Activated CD8-positive, alpha-beta T cell treated with anti-CD3 and anti-CD28 coated beads for 36 hours (primary cell): Measurements from ENCODE around the gene COL6A1. TPM values are rescaled to one million over a fixed set of nuclear protein-coding genes. Genes with fewer than 3 reads are reported as not detected.

Experiments used
- ATAC-seq: fragments of 200-7000 bp; cut with Tn5 transposase; one replicate; pipeline ENCODE4 v1.10.0; 2021; ENCODE audit warnings: mild to moderate bottlenecking, moderate library complexity
- CTCF ChIA-PET: fragments of 350-600 bp; sonication (Branson Sonifier 250); formaldehyde crosslinking; loops from one replicate; lab custom pipeline; 2021; ENCODE audit warnings: antibody characterized with exemption; lab: Charles Lee
- POLR2A ChIA-PET: fragments of 350-600 bp; sonication (Branson Sonifier 250); formaldehyde crosslinking; loops from one replicate; lab custom pipeline; 2021; ENCODE audit warnings: antibody characterized with exemption; lab: Charles Lee
- DNase-seq: peaks from one replicate; pipeline ENCODE4 v3.0.0-alpha.2; 2020
- H3K27ac Mint-ChIP-seq: one replicate; pipeline ENCODE4 v1.8.0; 2021; ENCODE audit warnings: mild to moderate bottlenecking, mixed read lengths
- H3K27me3 Mint-ChIP-seq: one replicate; pipeline ENCODE4 v1.8.0; 2021; ENCODE audit warnings: mixed read lengths
- H3K36me3 Mint-ChIP-seq: one replicate; pipeline ENCODE4 v1.8.0; 2021; ENCODE audit warnings: low read depth, mixed read lengths
- H3K4me1 Mint-ChIP-seq: one replicate; pipeline ENCODE4 v1.8.0; 2021; ENCODE audit warnings: low read depth, mixed read lengths
- H3K4me3 Mint-ChIP-seq: one replicate; pipeline ENCODE4 v1.8.0; 2021; ENCODE audit warnings: mild to moderate bottlenecking, moderate library complexity, mixed read lengths
- H3K9me3 Mint-ChIP-seq: one replicate; pipeline ENCODE4 v1.8.0; 2021; ENCODE audit warnings: mixed read lengths
- intact Hi-C: fragments of 100-400 bp; cut with micrococcal nuclease; formaldehyde crosslinking; loops from one replicate; pipeline ENCODE4 v1.10.0; 2022
- total RNA-seq, 2 experiments: library from RNA; stranded (reverse); gene quantifications; one replicate each; pipeline ENCODE4 v1.2.3, GENCODE V29; 2021
- TF ChIP-seq, protein P1 (sequence below): fragments of 200-600 bp; IDR thresholded peaks from one replicate; pipeline ENCODE4 v1.8.0; 2022; ENCODE audit warnings: antibody characterized with exemption, mild to moderate bottlenecking

The COL6A1 gene
- total RNA-seq, 2 experiments from 2014 or later: 4.1 to 5.2 TPM

DNA sequence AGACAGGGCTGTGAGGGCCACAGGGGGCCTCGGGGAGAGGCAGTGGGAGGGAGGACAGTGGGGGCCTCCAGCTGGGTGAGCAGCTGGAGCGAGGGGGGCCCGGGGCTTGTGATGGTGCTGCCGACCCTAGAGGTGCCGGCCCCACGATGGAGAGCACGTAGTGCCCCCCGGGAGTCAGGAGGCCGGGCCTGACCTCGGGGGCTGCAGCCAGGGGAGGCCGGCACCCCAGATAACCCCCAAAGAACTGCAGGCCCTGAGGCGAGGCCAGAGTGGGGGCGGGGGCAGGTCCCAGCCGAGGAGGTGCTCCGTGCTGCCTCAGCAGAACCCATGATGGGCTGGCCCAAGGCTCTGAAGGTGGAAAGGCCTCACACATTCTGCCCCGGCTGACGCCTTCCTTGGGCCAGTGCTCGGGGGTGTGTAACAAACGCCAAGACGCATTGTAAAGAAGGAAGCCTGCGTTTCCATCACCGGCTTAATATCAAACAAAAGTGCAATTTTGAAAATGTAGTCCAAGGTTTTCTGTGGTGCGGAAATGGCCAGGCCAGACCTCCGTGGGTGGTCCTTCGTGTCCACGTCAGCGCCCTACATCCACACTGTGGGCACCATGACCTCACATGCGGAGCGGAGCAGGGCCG is 55.2 kb downstream of the COL6A1 start:
- ChIA-PET CTCF (no interaction called here), POLR2A (no interaction called here)
- no peaks in the 10 kb centered on the region for H3K9me3 Mint-ChIP-seq
- intact Hi-C loops: no loop called here
- H3K36me3 Mint-ChIP-seq: no peaks in the 10 kb centered on the region
- H3K27ac Mint-ChIP-seq: no peak overlapping the region
- no peak overlapping the region for H3K4me3 Mint-ChIP-seq
- DNase-seq: no peak
- no peak for ATAC-seq
- no peaks in the 10 kb centered on the region for H3K27me3 Mint-ChIP-seq
- no peaks in the 10 kb centered on the region for H3K4me1 Mint-ChIP-seq
- TF ChIP-seq, protein P1, sequence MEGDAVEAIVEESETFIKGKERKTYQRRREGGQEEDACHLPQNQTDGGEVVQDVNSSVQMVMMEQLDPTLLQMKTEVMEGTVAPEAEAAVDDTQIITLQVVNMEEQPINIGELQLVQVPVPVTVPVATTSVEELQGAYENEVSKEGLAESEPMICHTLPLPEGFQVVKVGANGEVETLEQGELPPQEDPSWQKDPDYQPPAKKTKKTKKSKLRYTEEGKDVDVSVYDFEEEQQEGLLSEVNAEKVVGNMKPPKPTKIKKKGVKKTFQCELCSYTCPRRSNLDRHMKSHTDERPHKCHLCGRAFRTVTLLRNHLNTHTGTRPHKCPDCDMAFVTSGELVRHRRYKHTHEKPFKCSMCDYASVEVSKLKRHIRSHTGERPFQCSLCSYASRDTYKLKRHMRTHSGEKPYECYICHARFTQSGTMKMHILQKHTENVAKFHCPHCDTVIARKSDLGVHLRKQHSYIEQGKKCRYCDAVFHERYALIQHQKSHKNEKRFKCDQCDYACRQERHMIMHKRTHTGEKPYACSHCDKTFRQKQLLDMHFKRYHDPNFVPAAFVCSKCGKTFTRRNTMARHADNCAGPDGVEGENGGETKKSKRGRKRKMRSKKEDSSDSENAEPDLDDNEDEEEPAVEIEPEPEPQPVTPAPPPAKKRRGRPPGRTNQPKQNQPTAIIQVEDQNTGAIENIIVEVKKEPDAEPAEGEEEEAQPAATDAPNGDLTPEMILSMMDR: no peak

DNA sequence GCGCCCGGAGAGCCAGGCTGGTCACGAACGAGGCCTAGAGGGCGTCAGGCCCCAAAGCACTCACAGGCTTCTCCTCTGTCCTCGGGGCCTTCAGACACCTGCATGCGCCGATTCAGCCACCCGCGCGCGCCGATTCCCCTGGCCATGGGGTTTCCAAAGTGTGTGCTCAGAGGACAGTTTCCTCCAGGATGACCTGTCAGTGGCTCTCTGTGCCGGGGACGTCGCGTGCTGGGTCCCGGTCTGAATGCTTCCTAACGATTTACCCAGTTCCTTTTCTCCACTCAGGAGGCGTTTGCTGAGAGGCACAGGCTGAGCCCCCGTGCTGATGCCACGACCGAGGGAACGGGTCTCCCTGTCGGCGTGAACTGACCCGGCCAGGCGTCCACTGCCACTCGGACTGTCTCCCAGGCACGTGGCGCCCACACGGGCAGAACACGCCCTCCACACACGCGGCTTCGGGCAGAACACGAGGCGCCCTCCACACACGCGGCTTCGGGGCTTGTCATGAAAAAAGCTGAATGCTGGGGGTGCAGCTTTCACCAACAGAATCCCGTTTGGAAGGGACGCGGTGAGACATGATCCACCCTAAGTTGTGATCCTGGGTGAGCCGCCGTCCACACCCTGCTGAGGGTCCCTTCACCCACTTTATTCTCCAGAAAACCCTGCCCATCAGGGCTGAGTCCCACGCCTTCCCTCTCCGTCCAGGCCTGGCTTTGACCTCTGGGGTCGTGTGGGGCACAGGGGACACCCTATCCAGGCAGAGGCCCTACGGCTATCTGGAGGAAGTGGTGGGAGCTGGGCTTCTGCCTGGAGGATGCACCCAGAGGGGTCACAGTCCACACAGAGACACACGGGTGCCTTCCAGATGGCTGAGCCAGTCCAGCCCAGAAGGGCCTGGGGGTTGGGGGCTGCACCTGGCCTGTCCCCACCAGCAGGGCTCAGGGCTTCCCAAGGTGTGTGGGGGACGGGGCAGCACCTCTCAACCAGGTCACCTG is 56.1 kb downstream of the COL6A1 start:
- Mint-ChIP-seq H3K36me3 (no peaks in the 10 kb centered on the region), H3K4me1 (no peaks in the 10 kb centered on the region), H3K27ac (no peak overlapping the region), H3K4me3 (no peak overlapping the region), H3K9me3 (no peaks in the 10 kb centered on the region), H3K27me3 (no peaks in the 10 kb centered on the region)
- intact Hi-C loops: no loop called here
- ChIA-PET CTCF (no interaction called here), POLR2A (no interaction called here)
- TF ChIP-seq, protein P1: no peak
- DNase-seq: no peak
- ATAC-seq: no peak

DNA sequence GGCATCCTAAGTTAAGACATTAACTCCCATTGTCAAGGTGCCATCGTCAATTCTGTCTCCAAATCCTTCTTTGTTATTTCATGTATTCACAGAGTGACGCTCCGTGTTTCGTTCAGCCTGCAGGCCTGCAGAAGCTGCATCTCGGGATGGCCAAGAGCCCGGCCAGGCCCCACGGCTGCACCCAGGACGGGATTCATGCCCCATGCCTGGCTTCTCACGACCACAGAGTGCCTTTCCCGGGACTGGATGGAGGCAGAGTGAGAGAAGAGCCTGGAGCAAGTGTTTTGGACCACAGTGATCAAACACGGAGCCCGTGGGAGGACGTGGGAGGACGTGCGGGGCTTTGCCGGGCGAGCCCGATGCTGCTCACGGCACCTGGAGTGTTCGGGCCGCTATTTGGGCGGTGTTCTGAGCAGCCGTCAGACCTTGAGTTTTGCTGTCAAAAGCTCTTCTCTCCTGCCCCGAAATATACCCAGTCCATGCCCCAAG is 56.8 kb downstream of the COL6A1 start:
- no peak for ATAC-seq
- TF ChIP-seq, protein P1: no peak
- Mint-ChIP-seq H3K4me3 (no peak overlapping the region), H3K27me3 (peaks cover 1% of the 10 kb centered on the region), H3K36me3 (no peaks in the 10 kb centered on the region), H3K4me1 (no peaks in the 10 kb centered on the region), H3K27ac (no peak overlapping the region), H3K9me3 (no peaks in the 10 kb centered on the region)
- no peak for DNase-seq
- ChIA-PET POLR2A (no interaction called here), CTCF (no interaction called here)
- intact Hi-C loops: no loop called here

DNA sequence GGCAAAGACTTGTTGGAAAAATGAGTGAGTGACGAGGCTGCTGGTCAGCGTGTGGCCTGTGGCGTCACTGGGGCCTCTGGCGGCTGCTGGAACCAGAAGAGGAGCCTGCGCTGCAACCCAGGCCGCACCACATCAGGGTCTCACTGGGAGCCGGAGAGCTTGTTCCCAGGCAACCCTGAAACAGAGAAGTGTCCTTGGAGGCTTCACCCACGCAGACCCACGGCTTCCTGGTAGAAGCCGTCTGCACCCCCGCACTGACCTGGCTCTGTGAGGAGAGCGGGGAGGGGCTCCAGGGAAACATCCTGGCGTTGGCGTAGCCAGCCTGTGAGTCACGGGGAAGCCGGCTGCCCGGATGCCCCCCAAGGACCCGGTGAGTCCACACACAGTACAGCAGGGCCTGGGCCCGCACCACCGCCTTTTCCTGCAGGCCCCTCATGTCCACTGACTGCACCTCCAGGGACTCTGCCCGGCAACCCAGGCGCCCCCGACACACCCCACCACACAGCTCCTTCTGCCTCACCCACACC is 57.4 kb downstream of the COL6A1 start:
- H3K9me3 Mint-ChIP-seq: no peaks in the 10 kb centered on the region
- H3K27me3 Mint-ChIP-seq: peaks cover 1% of the 10 kb centered on the region
- no peaks in the 10 kb centered on the region for H3K36me3 Mint-ChIP-seq
- no peak overlapping the region for H3K27ac Mint-ChIP-seq
- CTCF ChIA-PET: no interaction called here
- ATAC-seq (no peak), DNase-seq (no peak)
- no peaks in the 10 kb centered on the region for H3K4me1 Mint-ChIP-seq
- TF ChIP-seq, protein P1: no peak
- no peak overlapping the region for H3K4me3 Mint-ChIP-seq
- intact Hi-C loops: no loop called here
- POLR2A ChIA-PET: no interaction called here
